ENCODE measurements around the gene TUBA4A.

GRCh38 chr2:219216535-219216915 is 37.2 kb downstream of the TUBA4A start:
- TF ChIP-seq POLR2AphosphoS5 (IDR thresholded peaks at IDR 0.05; ENCODE audit: low read depth, low read length) (no peak), POLR2A (IDR thresholded peaks at IDR 0.05; ENCODE audit: low read depth, low read length) (no peak), TAF1 (IDR thresholded peaks at IDR 0.05; ENCODE audit: borderline replicate concordance, low read depth, low read length) (no peak)

All from GM12892 (cell line).